Esophagus mucosa (tissue), 1 donor: ENCODE results near the gene NTRK3. TPM values are rescaled to one million over a fixed set of nuclear protein-coding genes. Genes with fewer than 3 reads are reported as not detected.
A peak's percentile ranks its signal among the peaks of the same experiment; 100 is the strongest.
"Not testable (repeated sequence)": the region's sequence is repeated elsewhere in the genome, so short reads cannot be mapped to it uniquely, and the experiment has no call there.

Experiments
- ATAC-seq: fragments of 200-7000 bp; cut with Tn5 transposase; one replicate; pipeline ENCODE4 v1.9.1; 2020
- total RNA-seq: library from RNA; stranded (reverse); gene quantifications from one replicate; pipeline ENCODE4 v1.2.4, GENCODE V29; 2023
- donor health status: DM: yes; HTN: yes; CAD: no.

Gene NTRK3
- total RNA-seq, 1 donor from 2014 or later, result 1.00 TPM

- ATAC-seq, result no peak
These were observed 183.7 kb downstream of the NTRK3 start for GRCh38 chr15:88072598-88073390.

- ATAC-seq, result not testable (repeated sequence)
These were observed 184.4 kb downstream of the NTRK3 start for GRCh38 chr15:88072133-88072532.

GRCh38 chr15:88071141-88071540 is 185.4 kb downstream of the NTRK3 start:
- ATAC-seq, result no peak

- ATAC-seq, result no peak
These were observed 187.0 kb downstream of the NTRK3 start for GRCh38 chr15:88069561-88069960.

- ATAC-seq, result no peak
These were observed 189.2 kb downstream of the NTRK3 start for GRCh38 chr15:88067331-88067685.

GRCh38 chr15:88066636-88067330 is 189.8 kb downstream of the NTRK3 start:
- ATAC-seq, result no peak

- ATAC-seq, result no peak
These were observed 195.1 kb downstream of the NTRK3 start for GRCh38 chr15:88061452-88061851.

- ATAC-seq, result no peak
These were observed 196.2 kb downstream of the NTRK3 start for GRCh38 chr15:88060383-88060782.

GRCh38 chr15:88057836-88058235 is 198.7 kb downstream of the NTRK3 start:
- ATAC-seq, result no peak

- no peak for ATAC-seq
These were observed 207.0 kb downstream of the NTRK3 start for GRCh38 chr15:88049506-88049905.

- no peak for ATAC-seq
These were observed 207.8 kb downstream of the NTRK3 start for GRCh38 chr15:88048755-88049154.

GRCh38 chr15:88048237-88048636 is 208.3 kb downstream of the NTRK3 start:
- no peak for ATAC-seq

- no peak for ATAC-seq
These were observed 209.9 kb downstream of the NTRK3 start for GRCh38 chr15:88046576-88047129.

- ATAC-seq, result no peak
These were observed 213.1 kb downstream of the NTRK3 start for GRCh38 chr15:88043396-88043795.

GRCh38 chr15:88042047-88042446 is 214.5 kb downstream of the NTRK3 start:
- no peak for ATAC-seq

- no peak for ATAC-seq
These were observed 216.0 kb downstream of the NTRK3 start for GRCh38 chr15:88040516-88040915.

- ATAC-seq, result no peak
These were observed 218.3 kb downstream of the NTRK3 start for GRCh38 chr15:88038261-88038660.

- ATAC-seq, result no peak
These were observed 220.2 kb downstream of the NTRK3 start for GRCh38 chr15:88036154-88036839.

GRCh38 chr15:88035381-88035780 is 221.2 kb downstream of the NTRK3 start:
- ATAC-seq, result no peak

- not testable (repeated sequence) for ATAC-seq
These were observed 223.1 kb downstream of the NTRK3 start for GRCh38 chr15:88033421-88033820.

GRCh38 chr15:88032787-88033186 is 223.8 kb downstream of the NTRK3 start:
- ATAC-seq, result no peak

- ATAC-seq, result no peak
These were observed 225.1 kb downstream of the NTRK3 start for GRCh38 chr15:88031461-88031860.

GRCh38 chr15:88029696-88030095 is 226.8 kb downstream of the NTRK3 start:
- ATAC-seq, result peak; percentile 42
